K562 (cell line): ENCODE results near the gene SIRPA.

Source experiments
- TF ChIP-seq, protein P1 (sequence below), 3 experiments: IDR thresholded peaks in 2 of 3; conservative IDR thresholded peaks in 1 of 3; 2 replicates each; pipeline ENCODE4 v1.5.1; 2011 to 2012; ENCODE audit warnings: low read length in 3 of 3, mild to moderate bottlenecking in 3 of 3, control low read depth in 2 of 3, improper control_type of control experiment in 1 of 3, inconsistent platforms in 1 of 3, low read depth in 1 of 3, mixed read lengths in 1 of 3, moderate library complexity in 1 of 3; ENCODE audit not compliant: insufficient read depth in 2 of 3
- TF ChIP-seq, protein P2 (sequence below), 3 experiments: fragments of 200-800 bp in 1 of 3; sonication (Bioruptor generic) in 1 of 3; sonication (generic) in 1 of 3; formaldehyde crosslinking in 1 of 3; IDR thresholded peaks; 2 replicates each; pipeline versions ENCODE4 v1.6.1 to v1.8.0; 2016 to 2022; ENCODE audit warnings: mild to moderate bottlenecking in 2 of 3, missing compliant biosample characterization in 2 of 3, missing genetic modification characterization in 2 of 3, missing genetic modification reagents in 1 of 3
- TF ChIP-seq, protein P3 (sequence below): fragments of 450-650 bp; IDR thresholded peaks from 2 replicates; pipeline ENCODE4 v1.6.1; 2016; ENCODE audit warnings: low read depth

DNA sequence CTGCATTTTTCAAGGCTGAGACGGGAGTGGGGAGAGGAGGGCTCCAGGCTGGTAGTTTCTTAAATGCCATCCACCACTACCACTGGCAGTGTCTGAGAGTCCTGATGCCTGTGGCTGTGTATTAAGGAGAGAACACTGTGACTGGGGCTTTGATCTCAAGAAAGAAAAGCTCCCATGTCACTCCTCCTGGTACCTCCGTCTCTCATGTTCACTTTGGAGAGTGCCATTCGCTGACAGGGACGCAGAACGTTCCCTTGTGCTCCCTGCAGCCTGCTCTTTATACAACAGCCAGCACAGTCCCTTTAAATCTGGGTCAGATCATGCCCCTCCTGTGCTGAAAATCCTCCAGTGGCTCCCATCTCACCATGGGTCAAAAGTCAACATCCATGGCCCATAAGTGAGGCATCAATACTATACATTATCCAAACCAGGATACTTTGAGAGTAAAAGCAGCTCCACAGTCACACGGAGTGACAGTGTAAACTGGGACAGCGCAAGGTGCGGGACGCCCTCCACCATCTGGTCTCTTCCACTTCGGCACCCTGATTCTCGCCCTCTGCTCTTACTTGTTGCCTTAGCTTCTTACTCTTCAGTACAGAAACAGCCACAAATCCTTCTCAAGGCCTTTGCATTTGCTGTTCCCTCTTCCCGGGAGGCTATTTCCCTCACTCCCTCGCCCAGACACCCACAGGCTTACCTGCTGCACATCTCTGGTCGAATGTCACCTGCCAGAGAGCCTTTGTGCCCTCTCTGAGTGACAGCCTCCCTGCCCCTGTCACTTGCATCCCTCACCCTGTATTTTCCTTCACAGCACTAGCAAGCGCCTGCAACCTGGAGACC, 78.6 kb downstream of the SIRPA start:
- TF ChIP-seq, protein P1, sequence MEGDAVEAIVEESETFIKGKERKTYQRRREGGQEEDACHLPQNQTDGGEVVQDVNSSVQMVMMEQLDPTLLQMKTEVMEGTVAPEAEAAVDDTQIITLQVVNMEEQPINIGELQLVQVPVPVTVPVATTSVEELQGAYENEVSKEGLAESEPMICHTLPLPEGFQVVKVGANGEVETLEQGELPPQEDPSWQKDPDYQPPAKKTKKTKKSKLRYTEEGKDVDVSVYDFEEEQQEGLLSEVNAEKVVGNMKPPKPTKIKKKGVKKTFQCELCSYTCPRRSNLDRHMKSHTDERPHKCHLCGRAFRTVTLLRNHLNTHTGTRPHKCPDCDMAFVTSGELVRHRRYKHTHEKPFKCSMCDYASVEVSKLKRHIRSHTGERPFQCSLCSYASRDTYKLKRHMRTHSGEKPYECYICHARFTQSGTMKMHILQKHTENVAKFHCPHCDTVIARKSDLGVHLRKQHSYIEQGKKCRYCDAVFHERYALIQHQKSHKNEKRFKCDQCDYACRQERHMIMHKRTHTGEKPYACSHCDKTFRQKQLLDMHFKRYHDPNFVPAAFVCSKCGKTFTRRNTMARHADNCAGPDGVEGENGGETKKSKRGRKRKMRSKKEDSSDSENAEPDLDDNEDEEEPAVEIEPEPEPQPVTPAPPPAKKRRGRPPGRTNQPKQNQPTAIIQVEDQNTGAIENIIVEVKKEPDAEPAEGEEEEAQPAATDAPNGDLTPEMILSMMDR (IDR thresholded peaks at IDR 0.05 in 2 of 3, conservative IDR thresholded peaks at IDR 0.05 in 1 of 3; ENCODE audit: insufficient read depth in 2 of 3, low read depth in 1 of 3, low read length in 3 of 3): no peak
- TF ChIP-seq, protein P2, sequence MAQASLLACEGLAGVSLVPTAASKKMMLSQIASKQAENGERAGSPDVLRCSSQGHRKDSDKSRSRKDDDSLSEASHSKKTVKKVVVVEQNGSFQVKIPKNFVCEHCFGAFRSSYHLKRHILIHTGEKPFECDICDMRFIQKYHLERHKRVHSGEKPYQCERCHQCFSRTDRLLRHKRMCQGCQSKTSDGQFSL (CRISPR knock-in tag; IDR thresholded peaks at IDR 0.05): no peak
- TF ChIP-seq, protein P2 (tag; IDR thresholded peaks at IDR 0.05): no peak
- TF ChIP-seq, protein P3, sequence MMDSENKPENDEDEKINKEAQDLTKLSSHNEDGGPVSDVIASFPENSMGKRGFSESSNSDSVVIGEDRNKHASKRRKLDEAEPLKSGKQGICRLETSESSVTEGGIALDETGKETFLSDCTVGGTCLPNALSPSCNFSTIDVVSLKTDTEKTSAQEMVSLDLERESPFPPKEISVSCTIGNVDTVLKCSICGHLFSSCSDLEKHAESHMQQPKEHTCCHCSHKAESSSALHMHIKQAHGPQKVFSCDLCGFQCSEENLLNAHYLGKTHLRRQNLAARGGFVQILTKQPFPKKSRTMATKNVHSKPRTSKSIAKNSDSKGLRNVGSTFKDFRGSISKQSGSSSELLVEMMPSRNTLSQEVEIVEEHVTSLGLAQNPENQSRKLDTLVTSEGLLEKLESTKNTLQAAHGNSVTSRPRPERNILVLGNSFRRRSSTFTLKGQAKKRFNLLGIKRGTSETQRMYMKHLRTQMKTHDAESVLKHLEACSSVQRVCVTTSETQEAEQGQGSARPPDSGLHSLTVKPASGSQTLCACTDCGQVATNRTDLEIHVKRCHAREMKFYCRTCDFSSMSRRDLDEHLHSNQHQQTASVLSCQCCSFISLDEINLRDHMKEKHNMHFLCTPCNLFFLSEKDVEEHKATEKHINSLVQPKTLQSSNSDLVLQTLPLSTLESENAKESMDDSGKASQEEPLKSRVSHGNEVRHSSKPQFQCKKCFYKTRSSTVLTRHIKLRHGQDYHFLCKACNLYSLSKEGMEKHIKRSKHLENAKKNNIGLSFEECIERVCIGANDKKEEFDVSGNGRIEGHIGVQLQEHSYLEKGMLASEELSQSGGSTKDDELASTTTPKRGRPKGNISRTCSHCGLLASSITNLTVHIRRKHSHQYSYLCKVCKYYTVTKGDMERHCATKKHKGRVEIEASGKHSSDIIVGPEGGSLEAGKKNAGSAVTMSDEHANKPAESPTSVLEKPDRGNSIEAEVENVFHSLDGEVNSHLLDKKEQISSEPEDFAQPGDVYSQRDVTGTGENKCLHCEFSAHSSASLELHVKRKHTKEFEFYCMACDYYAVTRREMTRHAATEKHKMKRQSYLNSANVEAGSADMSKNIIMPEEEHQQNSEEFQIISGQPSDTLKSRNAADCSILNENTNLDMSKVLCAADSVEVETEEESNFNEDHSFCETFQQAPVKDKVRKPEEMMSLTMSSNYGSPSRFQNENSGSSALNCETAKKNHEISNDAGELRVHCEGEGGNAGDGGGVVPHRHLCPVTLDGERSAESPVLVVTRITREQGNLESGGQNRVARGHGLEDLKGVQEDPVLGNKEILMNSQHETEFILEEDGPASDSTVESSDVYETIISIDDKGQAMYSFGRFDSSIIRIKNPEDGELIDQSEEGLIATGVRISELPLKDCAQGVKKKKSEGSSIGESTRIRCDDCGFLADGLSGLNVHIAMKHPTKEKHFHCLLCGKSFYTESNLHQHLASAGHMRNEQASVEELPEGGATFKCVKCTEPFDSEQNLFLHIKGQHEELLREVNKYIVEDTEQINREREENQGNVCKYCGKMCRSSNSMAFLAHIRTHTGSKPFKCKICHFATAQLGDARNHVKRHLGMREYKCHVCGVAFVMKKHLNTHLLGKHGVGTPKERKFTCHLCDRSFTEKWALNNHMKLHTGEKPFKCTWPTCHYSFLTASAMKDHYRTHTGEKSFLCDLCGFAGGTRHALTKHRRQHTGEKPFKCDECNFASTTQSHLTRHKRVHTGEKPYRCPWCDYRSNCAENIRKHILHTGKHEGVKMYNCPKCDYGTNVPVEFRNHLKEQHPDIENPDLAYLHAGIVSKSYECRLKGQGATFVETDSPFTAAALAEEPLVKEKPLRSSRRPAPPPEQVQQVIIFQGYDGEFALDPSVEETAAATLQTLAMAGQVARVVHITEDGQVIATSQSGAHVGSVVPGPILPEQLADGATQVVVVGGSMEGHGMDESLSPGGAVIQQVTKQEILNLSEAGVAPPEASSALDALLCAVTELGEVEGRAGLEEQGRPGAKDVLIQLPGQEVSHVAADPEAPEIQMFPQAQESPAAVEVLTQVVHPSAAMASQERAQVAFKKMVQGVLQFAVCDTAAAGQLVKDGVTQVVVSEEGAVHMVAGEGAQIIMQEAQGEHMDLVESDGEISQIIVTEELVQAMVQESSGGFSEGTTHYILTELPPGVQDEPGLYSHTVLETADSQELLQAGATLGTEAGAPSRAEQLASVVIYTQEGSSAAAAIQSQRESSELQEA: no peak
